Measurements from ENCODE around the gene NAGPA.

The NAGPA gene

GRCh38 chr16:4984174-4984990, 49.4 kb downstream of the NAGPA start:
- no peak for TF ChIP-seq CTCF (IDR thresholded peaks at IDR 0.05; ENCODE audit: borderline replicate concordance, insufficient read depth, low read depth, low read length)
- no peak overlapping the region for H3K4me3 ChIP-seq (ENCODE audit: low read depth, low read length)

GRCh38 chr16:4982056-4982867, 51.5 kb downstream of the NAGPA start:
- TF ChIP-seq CTCF (IDR thresholded peaks at IDR 0.05; ENCODE audit: borderline replicate concordance, insufficient read depth, low read depth, low read length) = no peak
- no peak overlapping the region for H3K4me3 ChIP-seq (ENCODE audit: low read depth, low read length)

GRCh38 chr16:4981473-4981872, 52.3 kb downstream of the NAGPA start:
- TF ChIP-seq CTCF (IDR thresholded peaks at IDR 0.05; ENCODE audit: borderline replicate concordance, insufficient read depth, low read depth, low read length) = no peak
- H3K4me3 ChIP-seq (ENCODE audit: low read depth, low read length) = no peak overlapping the region

GRCh38 chr16:4980691-4981090, 53.0 kb downstream of the NAGPA start:
- TF ChIP-seq CTCF (IDR thresholded peaks at IDR 0.05; ENCODE audit: borderline replicate concordance, insufficient read depth, low read depth, low read length) = no peak
- H3K4me3 ChIP-seq (ENCODE audit: low read depth, low read length) = no peak overlapping the region

GRCh38 chr16:4979736-4980660, 53.7 kb downstream of the NAGPA start:
- no peak for TF ChIP-seq CTCF (IDR thresholded peaks at IDR 0.05; ENCODE audit: borderline replicate concordance, insufficient read depth, low read depth, low read length)
- no peak overlapping the region for H3K4me3 ChIP-seq (ENCODE audit: low read depth, low read length)

GRCh38 chr16:4979164-4979563, 54.6 kb downstream of the NAGPA start:
- H3K4me3 ChIP-seq (ENCODE audit: low read depth, low read length) = no peak overlapping the region
- TF ChIP-seq CTCF (IDR thresholded peaks at IDR 0.05; ENCODE audit: borderline replicate concordance, insufficient read depth, low read depth, low read length) = no peak

All from GM12875 (cell line).